Fibroblast of lung (primary cell): Measurements from ENCODE around the gene PDILT. TPM values are rescaled to one million over a fixed set of nuclear protein-coding genes. Genes with fewer than 3 reads are reported as not detected.

Source experiments
- DNase-seq, 2 donors: peaks; one replicate each; pipeline versions ENCODE4 v3.0.0 to v3.0.0-alpha.2; 2010; ENCODE audit warnings: low read depth in 2 of 2
- H2AFZ ChIP-seq: 2 replicates; pipeline ENCODE4 v1.5.1; 2012; ENCODE audit warnings: low read length, control low read depth, inconsistent platforms
- H3K27ac ChIP-seq: 2 replicates; pipeline ENCODE4 v1.5.1; 2011; ENCODE audit warnings: low read length, control low read depth; ENCODE audit not compliant: insufficient read depth
- H3K27me3 ChIP-seq: 2 replicates; pipeline ENCODE4 v1.5.1; 2011; ENCODE audit warnings: mild to moderate bottlenecking, low read length; ENCODE audit not compliant: control insufficient read depth, insufficient read depth
- H3K36me3 ChIP-seq: 2 replicates; pipeline ENCODE4 v1.5.1; 2011; ENCODE audit warnings: low read length; ENCODE audit not compliant: control insufficient read depth, insufficient read depth
- H3K4me1 ChIP-seq: 2 replicates; pipeline ENCODE4 v1.5.1; 2011; ENCODE audit warnings: low read length; ENCODE audit not compliant: control insufficient read depth, insufficient read depth; ENCODE audit errors: extremely low read depth
- H3K4me2 ChIP-seq: 2 replicates; pipeline ENCODE4 v1.5.1; 2011; ENCODE audit warnings: low read length, control low read depth; ENCODE audit not compliant: insufficient read depth; ENCODE audit errors: extremely low read depth
- H3K4me3 ChIP-seq, 4 experiments: fragments of 200-600 bp in 1 of 4; sonication (generic) in 1 of 4; replicated peaks in 1 of 4; 2 replicates each; pipeline ENCODE4 v1.5.1; 2011 to 2016; ENCODE audit warnings: low read length in 4 of 4, low read depth in 3 of 4, mild to moderate bottlenecking in 3 of 4, control low read depth in 2 of 4, inconsistent platforms in 1 of 4, mixed read lengths in 1 of 4; ENCODE audit not compliant: insufficient read depth in 1 of 4; ENCODE audit errors: control extremely low read depth in 1 of 4
- H3K79me2 ChIP-seq: 2 replicates; pipeline ENCODE4 v1.5.1; 2012; ENCODE audit warnings: mild to moderate bottlenecking, low read length, inconsistent platforms; ENCODE audit not compliant: control insufficient read depth, insufficient read depth
- H3K9ac ChIP-seq: 2 replicates; pipeline ENCODE4 v1.5.1; 2011; ENCODE audit warnings: mild to moderate bottlenecking, low read length, control low read depth; ENCODE audit not compliant: insufficient read depth
- H3K9me3 ChIP-seq: 2 replicates; pipeline ENCODE4 v1.5.1; 2012; ENCODE audit warnings: low read depth, low read length; ENCODE audit not compliant: control insufficient read depth, insufficient read depth
- H4K20me1 ChIP-seq: 2 replicates; pipeline ENCODE4 v1.5.1; 2011; ENCODE audit warnings: low read length; ENCODE audit not compliant: control insufficient read depth, insufficient read depth; ENCODE audit errors: extremely low read depth
- CTCF ChIP-seq, 2 donors: IDR thresholded peaks in 1 of 2; conservative IDR thresholded peaks in 1 of 2; 1 replicate in 1 of 2; 2 replicates in 1 of 2; pipeline ENCODE4 v1.5.1; 2011 to 2012; ENCODE audit warnings: low read length in 2 of 2, control low read depth in 1 of 2, inconsistent platforms in 1 of 2, low read depth in 1 of 2, mild to moderate bottlenecking in 1 of 2
- EZH2 ChIP-seq: IDR thresholded peaks from 2 replicates; pipeline ENCODE4 v1.5.1; 2012; ENCODE audit warnings: low read length, control low read depth, mild to moderate bottlenecking; ENCODE audit errors: missing control alignments
- polyA plus RNA-seq, 2 donors: library from polyadenylated mRNA; depleted of rRNA in 1 of 2; stranded (reverse) in 1 of 2; unstranded in 1 of 2; fragments of >200 nt; gene quantifications; 2 replicates each; pipeline ENCODE4 v1.2.1, GENCODE V29; 2011 to 2012; ENCODE audit warnings: missing spikeins in 1 of 2
- total RNA-seq: library from RNA; depleted of rRNA; stranded (reverse); fragments of >200 nt; gene quantifications from 2 replicates; pipeline ENCODE4 v1.2.1, GENCODE V29; 2014

Gene PDILT
- total and polyA plus RNA-seq, 2 donors (not counting 1 experiment from before 2014, with no cell fraction given): not detected

DNA sequence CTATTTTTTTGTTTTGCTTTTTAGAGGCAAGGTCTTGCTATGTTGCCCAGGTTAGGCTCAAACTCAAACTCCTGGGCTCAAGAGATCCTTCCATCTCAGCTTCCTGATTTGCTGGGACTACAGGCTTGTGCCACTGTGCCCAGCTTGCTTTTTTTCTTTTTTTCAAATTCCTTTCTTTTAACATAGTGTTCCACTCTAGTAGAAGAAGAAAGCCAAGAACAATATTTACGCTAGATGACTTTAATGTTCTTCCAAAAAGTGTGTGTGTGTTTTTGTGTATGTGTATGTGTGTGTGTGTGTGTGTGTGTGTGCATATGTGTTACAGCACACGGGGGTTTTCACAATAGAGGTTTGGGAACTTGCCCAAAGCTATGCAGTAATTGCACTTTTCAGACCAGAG, 41.3 kb downstream of the PDILT start:
- no peak for DNase-seq
- no peak overlapping the region for H3K4me2 ChIP-seq
- no peak overlapping the region for H2AFZ ChIP-seq
- H3K36me3 ChIP-seq: no peaks in the 10 kb centered on the region
- no peaks in the 10 kb centered on the region for H3K27me3 ChIP-seq
- H3K4me3 ChIP-seq: no peak overlapping the region
- no peaks in the 10 kb centered on the region for H4K20me1 ChIP-seq
- H3K27ac ChIP-seq: no peak overlapping the region
- H3K9ac ChIP-seq: no peak overlapping the region
- H3K4me1 ChIP-seq: no peaks in the 10 kb centered on the region
- no peaks in the 10 kb centered on the region for H3K9me3 ChIP-seq
- H3K79me2 ChIP-seq: no peaks in the 10 kb centered on the region
- no peak for TF ChIP-seq CTCF (conservative IDR thresholded peaks at IDR 0.05 in 1 of 2, IDR thresholded peaks at IDR 0.05 in 1 of 2; ENCODE audit: low read depth in 1 of 2, low read length in 2 of 2)
- TF ChIP-seq EZH2: no peak

- no peak overlapping the region for H3K9ac ChIP-seq
- no peaks in the 10 kb centered on the region for H3K4me1 ChIP-seq
- no peak for DNase-seq
- H3K4me3 ChIP-seq: no peak overlapping the region
- no peak overlapping the region for H3K4me2 ChIP-seq
- no peaks in the 10 kb centered on the region for H4K20me1 ChIP-seq
- H3K27ac ChIP-seq: no peak overlapping the region
- no peaks in the 10 kb centered on the region for H3K27me3 ChIP-seq
- no peaks in the 10 kb centered on the region for H3K79me2 ChIP-seq
- H2AFZ ChIP-seq: no peak overlapping the region
- no peaks in the 10 kb centered on the region for H3K36me3 ChIP-seq
- no peaks in the 10 kb centered on the region for H3K9me3 ChIP-seq
- no peak for TF ChIP-seq CTCF (conservative IDR thresholded peaks at IDR 0.05 in 1 of 2, IDR thresholded peaks at IDR 0.05 in 1 of 2; ENCODE audit: low read depth in 1 of 2, low read length in 2 of 2)
- TF ChIP-seq EZH2: no peak
Observed at GRCh38 chr16:20359997-20360396, 44.5 kb downstream of the PDILT start.

DNA sequence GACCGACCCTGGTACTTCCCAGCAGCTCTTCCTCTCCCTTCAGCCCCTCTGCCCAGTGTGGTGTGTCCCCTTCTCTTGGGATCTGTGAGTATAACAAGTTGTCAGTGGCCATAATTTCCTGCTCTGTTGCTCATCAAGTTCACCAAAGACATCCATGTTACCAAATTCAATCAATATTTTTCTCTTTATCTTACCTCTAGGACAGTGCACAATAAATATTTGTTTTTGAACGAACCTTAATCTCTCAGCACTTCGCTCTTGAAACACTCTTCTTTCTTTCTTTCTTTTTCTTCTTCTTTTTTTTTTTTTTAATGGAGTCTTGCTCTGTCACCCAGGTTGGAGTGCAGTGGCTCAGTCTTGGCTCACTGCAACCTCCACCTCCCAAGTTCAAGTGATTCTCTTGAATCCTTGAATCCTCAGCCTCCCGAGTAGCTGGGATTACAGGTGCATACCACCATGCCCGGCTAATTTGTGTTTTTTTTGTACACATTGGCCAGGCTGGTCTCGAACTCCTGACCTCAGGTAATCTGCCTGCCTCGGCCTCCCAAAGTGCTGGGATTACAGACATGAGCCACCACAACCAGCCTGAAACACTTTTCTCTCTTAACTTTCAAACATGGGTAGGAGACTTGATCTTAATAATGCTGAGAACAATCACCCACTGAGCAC, 49.3 kb downstream of the PDILT start:
- TF ChIP-seq EZH2: no peak
- no peak for TF ChIP-seq CTCF (conservative IDR thresholded peaks at IDR 0.05 in 1 of 2, IDR thresholded peaks at IDR 0.05 in 1 of 2; ENCODE audit: low read depth in 1 of 2, low read length in 2 of 2)
- no peaks in the 10 kb centered on the region for H3K9me3 ChIP-seq
- H3K27ac ChIP-seq: no peak overlapping the region
- no peaks in the 10 kb centered on the region for H3K27me3 ChIP-seq
- H4K20me1 ChIP-seq: no peaks in the 10 kb centered on the region
- H2AFZ ChIP-seq: no peak overlapping the region
- H3K9ac ChIP-seq: no peak overlapping the region
- no peak overlapping the region for H3K4me2 ChIP-seq
- no peaks in the 10 kb centered on the region for H3K4me1 ChIP-seq
- no peak overlapping the region for H3K4me3 ChIP-seq
- DNase-seq: no peak
- no peaks in the 10 kb centered on the region for H3K36me3 ChIP-seq
- no peaks in the 10 kb centered on the region for H3K79me2 ChIP-seq
